Testis (tissue), 3 donors: ENCODE measurements around the gene FBLN1. TPM values are rescaled to one million over a fixed set of nuclear protein-coding genes. Genes with fewer than 3 reads are reported as not detected.

Experiments used
- DNase-seq: peaks from one replicate; pipeline ENCODE4 v3.0.0-alpha.2; 2019
- H3K27ac ChIP-seq, 2 donors: fragments of 200-600 bp; sonication (generic); one replicate each; pipeline ENCODE4 v1.5.1; 2019
- H3K27me3 ChIP-seq: fragments of 200-600 bp; sonication (generic); one replicate; pipeline ENCODE4 v1.5.1; 2019
- H3K36me3 ChIP-seq: fragments of 200-600 bp; sonication (generic); one replicate; pipeline ENCODE4 v1.5.1; 2017; ENCODE audit warnings: low read depth; ENCODE audit errors: missing control alignments
- H3K4me1 ChIP-seq: fragments of 200-600 bp; sonication (generic); one replicate; pipeline ENCODE4 v1.5.1; 2019
- H3K4me3 ChIP-seq, 2 donors: fragments of 200-600 bp; sonication (generic); one replicate each; pipeline ENCODE4 v1.5.1; 2017 to 2019
- H3K9me3 ChIP-seq: fragments of 200-600 bp; sonication (generic); one replicate; pipeline ENCODE4 v1.5.1; 2017
- POLR2A ChIP-seq: fragments of 450-650 bp; IDR thresholded peaks from one replicate; pipeline ENCODE4 v1.6.1; 2017; ENCODE audit warnings: antibody characterized with exemption, mild to moderate bottlenecking, moderate library complexity
- WGBS, 2 donors: methylation state at CpG; one replicate each; pipeline ENCODE4 v1.1.5; 2018; 5-methylcytosine and 5-hydroxymethylcytosine counted together
- intact Hi-C: fragments of 100-400 bp; cut with DNase I; formaldehyde crosslinking; loops from one replicate; pipeline ENCODE4 v1.15.1; 2023; ENCODE audit warnings: low total_unique reads
- polyA plus RNA-seq: library from polyadenylated mRNA; stranded (reverse); fragments of 350-450 nt; fragmentation: Illumina TruSeq; extraction: RNeasy Lipid Tissue Mini Kit (QIAGEN cat#74804); gene quantifications from one replicate; pipeline ENCODE4 v1.2.3, GENCODE V29; 2014; ENCODE audit warnings: low read depth, low replicate concordance; ENCODE audit not compliant: insufficient read depth
- total RNA-seq, 2 donors: library from RNA; depleted of rRNA; stranded (reverse); fragments of >200 nt; gene quantifications; one replicate each; pipeline ENCODE4 v1.2.3, GENCODE V29; 2016
- TF ChIP-seq, protein P1 (sequence below), 3 experiments: fragments of 450-650 bp in 2 of 3; fragments of 200-600 bp in 1 of 3; sonication (generic) in 1 of 3; IDR thresholded peaks; one replicate each; pipeline ENCODE4 v1.5.1; 2016 to 2019; ENCODE audit warnings: antibody characterized with exemption in 3 of 3, mild to moderate bottlenecking in 2 of 3, moderate library complexity in 1 of 3

FBLN1 gene
- total and polyA plus RNA-seq, 3 donors from 2014 or later, result 32.4 to 154 (median 42.2) TPM

DNA sequence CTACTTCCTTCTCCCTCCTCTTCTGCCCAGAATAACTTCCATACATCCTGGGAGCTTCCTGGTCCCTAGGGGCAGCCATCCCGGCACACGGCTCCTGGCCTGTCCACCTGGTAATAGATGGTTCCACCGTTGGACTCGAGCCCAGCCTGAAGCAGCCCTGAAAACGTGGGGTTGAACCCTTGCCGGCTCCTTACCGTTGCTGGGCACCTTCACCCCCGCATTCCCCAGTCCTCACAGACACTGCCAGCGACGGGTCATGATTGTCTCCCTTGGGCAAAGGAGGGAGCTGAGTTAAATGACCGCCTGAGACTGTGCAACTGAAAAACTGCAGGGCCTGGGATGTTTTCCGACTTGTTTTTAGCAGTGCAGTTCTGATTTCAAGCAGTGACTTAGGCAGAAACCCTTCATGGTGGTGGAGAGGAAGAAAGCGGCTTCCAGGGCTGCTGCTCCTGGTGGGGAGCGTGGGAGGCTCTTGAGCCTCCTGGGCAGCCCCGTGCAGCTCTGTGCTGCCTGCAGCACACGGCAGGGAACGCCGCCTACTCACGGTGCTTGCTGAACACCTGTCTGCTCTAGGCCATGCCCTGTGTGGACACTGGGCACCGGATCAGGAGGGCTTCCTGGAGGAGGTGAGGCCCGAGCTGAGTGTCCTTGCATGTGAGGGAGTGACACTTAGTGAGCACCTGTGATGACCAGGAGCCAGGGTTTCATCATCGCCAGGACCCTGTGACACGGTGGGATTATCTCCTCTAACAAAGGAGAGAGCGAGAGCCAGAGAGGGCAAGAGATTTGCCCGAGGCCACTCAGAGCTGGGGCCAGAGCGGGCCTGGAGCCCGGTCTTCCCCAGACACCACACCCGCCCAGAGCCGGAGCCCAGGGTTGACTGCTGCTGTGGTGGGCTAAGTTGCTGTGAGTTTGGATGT, 77.4 kb downstream of the FBLN1 start:
- H3K9me3 ChIP-seq, result no peaks in the 10 kb centered on the region
- intact Hi-C loops, result no loop called here
- WGBS, 2 donors, result 87 to 89% methylated on average over 15 to 29 of the region's 29 CpGs
- no peak overlapping the region for H3K27ac ChIP-seq
- TF ChIP-seq, protein P1, sequence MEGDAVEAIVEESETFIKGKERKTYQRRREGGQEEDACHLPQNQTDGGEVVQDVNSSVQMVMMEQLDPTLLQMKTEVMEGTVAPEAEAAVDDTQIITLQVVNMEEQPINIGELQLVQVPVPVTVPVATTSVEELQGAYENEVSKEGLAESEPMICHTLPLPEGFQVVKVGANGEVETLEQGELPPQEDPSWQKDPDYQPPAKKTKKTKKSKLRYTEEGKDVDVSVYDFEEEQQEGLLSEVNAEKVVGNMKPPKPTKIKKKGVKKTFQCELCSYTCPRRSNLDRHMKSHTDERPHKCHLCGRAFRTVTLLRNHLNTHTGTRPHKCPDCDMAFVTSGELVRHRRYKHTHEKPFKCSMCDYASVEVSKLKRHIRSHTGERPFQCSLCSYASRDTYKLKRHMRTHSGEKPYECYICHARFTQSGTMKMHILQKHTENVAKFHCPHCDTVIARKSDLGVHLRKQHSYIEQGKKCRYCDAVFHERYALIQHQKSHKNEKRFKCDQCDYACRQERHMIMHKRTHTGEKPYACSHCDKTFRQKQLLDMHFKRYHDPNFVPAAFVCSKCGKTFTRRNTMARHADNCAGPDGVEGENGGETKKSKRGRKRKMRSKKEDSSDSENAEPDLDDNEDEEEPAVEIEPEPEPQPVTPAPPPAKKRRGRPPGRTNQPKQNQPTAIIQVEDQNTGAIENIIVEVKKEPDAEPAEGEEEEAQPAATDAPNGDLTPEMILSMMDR (IDR thresholded peaks at IDR 0.05), result no peak
- no peak for TF ChIP-seq POLR2A
- DNase-seq, result no peak
- no peaks in the 10 kb centered on the region for H3K27me3 ChIP-seq
- H3K4me3 ChIP-seq, result no peak overlapping the region
- no peaks in the 10 kb centered on the region for H3K4me1 ChIP-seq
- no peaks in the 10 kb centered on the region for H3K36me3 ChIP-seq

DNA sequence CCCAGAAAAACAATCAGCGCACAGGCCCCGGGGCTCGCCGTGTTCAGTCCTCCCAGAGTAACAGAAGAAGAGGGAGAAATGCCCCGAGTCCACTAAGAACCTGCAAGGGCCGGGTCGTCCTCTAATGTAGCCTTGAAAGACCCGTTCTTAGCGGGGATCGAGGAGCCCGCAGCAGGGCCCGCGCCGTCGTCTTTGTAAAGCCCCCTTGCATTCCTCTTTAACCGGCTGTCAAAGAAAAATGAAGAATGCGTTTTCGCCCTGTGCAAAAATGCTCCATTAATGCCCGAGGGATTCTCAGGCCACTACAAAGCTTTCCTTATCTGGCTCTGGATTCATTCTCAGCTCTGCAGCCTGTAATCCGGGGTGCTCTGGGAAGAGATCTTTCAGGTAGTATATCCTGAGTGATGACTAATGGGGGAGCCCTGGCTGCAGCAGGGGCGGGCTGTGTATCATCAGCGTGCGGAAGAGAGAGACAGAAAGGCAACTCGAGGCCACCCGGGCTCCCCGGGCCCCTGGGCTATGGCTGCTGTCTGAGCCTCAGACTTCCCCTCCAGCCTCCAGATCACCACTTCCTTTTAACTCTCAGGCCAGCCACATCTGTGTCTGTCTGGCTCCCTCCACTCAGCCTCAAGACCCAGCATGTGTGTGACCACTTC, 78.2 kb downstream of the FBLN1 start:
- no peak overlapping the region for H3K27ac ChIP-seq
- no peak for DNase-seq
- H3K36me3 ChIP-seq, result no peaks in the 10 kb centered on the region
- no peaks in the 10 kb centered on the region for H3K9me3 ChIP-seq
- intact Hi-C loops, result no loop called here
- 85 to 86% methylated on average over 18 to 26 of the region's 26 CpGs for WGBS, 2 donors
- no peak overlapping the region for H3K4me3 ChIP-seq
- H3K4me1 ChIP-seq, result no peaks in the 10 kb centered on the region
- TF ChIP-seq, protein P1 (IDR thresholded peaks at IDR 0.05), result no peak
- TF ChIP-seq POLR2A, result no peak
- H3K27me3 ChIP-seq, result no peaks in the 10 kb centered on the region

DNA sequence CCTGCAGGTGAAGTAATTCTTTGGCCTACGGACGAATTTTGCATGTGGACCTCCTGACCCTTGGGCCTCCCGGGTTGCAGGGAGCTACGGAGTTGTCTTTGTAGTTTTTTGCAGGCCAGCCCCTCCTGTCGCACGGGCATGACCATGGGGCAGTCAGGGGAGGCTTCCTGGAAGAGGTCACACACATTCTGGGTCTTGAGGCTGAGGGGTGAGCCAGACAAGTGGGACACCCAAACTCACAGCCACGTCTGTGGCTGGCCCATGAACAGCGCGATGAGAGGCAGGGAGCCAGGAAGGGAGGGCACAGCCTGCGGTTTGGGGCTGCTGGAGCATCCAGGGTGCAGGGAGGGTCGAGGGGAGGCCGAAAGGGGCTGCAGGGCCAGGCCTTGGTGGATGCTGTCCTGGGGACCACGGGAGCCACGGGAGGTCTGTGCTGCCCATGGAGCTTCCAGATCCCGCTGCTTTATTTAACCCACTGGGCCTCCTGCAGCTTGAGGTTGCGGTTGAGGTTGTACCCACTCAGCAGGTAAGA, 78.9 kb downstream of the FBLN1 start:
- intact Hi-C loops, result no loop called here
- WGBS, 2 donors, result 93% methylated on average over 8 to 16 of the region's 16 CpGs

DNA sequence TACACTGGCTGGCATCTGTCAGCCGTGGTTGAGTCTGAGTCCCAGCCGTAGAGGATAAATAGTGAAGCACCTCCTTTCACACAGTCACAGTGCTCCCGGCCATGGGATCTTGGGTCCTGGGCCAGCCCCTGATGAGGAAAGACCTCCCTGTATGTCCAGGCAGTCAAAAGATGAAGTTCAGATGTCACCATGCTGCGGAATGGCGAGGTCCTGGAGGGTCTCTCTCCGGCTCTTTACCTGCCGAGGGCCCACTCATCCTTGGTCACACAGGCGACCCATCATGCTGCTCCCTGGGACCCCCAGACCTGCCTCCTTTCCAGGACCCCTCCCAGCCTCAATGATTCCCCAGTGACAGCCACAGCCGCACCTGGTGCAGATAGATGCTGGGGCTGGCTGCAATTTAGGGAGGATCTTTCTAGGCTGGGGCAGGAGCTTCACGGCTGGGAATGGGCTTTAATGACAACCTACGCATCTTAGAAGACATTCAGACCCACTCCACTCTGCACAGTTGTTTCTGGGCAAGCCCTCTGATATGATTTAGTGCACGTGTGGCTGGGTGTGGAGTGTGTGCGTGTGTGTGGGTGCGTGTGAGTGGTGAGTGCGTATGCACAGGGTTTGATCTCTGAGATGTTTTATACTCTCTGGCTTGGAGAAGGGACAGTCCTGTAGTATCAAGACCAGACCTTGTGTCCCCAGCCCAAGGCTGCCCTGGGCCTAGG, 79.7 kb downstream of the FBLN1 start:
- Histone ChIP-seq H3K4me3 (no peak overlapping the region), H3K36me3 (no peaks in the 10 kb centered on the region), H3K27me3 (no peaks in the 10 kb centered on the region), H3K9me3 (no peaks in the 10 kb centered on the region), H3K4me1 (no peaks in the 10 kb centered on the region), H3K27ac (no peak overlapping the region)
- intact Hi-C loops, result no loop called here
- DNase-seq, result no peak
- WGBS, 2 donors, result 76 to 81% methylated on average over 15 of the region's 15 CpGs
- TF ChIP-seq, protein P1 (IDR thresholded peaks at IDR 0.05), result no peak
- no peak for TF ChIP-seq POLR2A

More for the DNA sequence above, 78.9 kb downstream of the FBLN1 start:
- no peak overlapping the region for H3K4me3 ChIP-seq
- no peak for TF ChIP-seq POLR2A
- TF ChIP-seq, protein P1 (IDR thresholded peaks at IDR 0.05), result no peak
- DNase-seq, result no peak
- no peaks in the 10 kb centered on the region for H3K27me3 ChIP-seq
- H3K27ac ChIP-seq, result no peak overlapping the region
- no peaks in the 10 kb centered on the region for H3K36me3 ChIP-seq
- no peaks in the 10 kb centered on the region for H3K4me1 ChIP-seq
- no peaks in the 10 kb centered on the region for H3K9me3 ChIP-seq
